ENCODE results near the gene DIPK1B.
"Not testable (repeated sequence)": the region's sequence is repeated elsewhere in the genome, so short reads cannot be mapped to it uniquely, and the experiment has no call there.

Gene DIPK1B

DNA sequence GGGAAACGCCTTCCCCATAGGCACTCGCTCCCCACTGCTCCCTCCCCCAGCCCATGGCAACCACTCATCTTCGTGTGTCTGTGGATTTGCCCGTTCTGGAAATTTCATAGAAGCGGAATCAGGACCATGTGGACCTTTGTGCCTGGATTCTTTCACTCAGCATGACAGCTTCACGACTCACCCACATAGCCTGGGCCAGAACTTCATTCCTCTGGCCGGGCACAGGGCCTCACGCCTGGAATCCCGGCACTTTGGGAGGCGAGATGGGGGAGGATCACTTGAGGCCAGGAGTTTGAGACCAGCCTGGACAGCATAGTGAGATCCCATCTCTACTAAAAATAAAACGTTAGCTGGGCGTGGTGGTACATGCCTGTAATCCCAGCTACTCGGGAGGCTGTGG lies 12.1 kb upstream of the DIPK1B start:
- DNase-seq, result no peak

DNA sequence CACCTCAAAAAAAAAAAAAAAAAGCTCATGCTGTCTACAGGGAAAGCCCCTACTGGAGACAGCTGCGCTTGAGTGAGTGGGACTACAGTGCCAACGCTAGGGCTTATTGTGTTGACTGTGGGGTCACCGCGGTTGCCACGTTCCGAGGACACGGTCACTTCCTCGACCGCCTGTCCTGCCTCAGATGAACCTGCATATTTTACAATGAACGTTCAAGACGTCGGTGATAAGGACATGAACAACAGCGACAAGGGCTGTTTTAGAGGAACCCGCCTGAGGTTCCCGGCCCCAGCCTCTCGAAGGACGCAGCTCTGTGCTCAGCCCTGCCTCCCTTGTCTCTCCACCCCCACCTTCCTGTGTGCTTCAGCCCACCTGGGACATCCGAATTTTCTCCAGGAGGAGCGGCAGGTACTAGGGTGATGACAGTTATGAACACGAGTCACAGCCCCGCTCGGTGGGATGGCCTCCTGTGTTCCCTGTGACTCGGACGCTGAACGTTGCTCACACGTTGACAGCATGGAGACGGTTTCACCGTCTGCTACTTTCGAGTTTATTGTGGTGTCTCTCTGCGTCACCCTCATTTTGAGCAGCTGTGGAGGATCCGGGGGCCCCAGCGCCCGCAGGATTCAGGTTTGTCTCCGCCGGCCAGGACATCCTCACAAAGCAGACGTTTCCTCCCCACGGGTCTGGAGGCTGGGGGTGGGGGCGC lies 11.3 kb upstream of the DIPK1B start:
- no peak for DNase-seq

DNA sequence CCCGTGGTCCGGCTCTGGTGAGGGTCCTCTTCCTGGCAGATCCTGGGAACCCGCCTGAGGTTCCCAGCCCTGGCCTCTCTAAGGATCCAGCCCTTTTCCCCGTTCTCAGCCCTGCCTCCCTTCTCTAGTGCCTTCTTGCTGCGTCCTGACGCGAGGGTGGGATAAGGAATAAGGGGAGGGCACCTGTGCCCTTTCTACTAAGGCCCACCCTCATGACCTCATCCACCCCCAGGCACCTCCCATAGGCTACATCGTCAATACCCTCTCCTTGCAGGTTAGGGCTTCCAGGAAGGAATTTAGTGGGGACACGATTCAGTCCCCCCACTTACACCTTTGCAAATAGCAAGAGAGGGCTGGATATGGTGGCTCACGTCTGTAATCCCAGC lies 10.7 kb upstream of the DIPK1B start:
- DNase-seq, result no peak

DNA sequence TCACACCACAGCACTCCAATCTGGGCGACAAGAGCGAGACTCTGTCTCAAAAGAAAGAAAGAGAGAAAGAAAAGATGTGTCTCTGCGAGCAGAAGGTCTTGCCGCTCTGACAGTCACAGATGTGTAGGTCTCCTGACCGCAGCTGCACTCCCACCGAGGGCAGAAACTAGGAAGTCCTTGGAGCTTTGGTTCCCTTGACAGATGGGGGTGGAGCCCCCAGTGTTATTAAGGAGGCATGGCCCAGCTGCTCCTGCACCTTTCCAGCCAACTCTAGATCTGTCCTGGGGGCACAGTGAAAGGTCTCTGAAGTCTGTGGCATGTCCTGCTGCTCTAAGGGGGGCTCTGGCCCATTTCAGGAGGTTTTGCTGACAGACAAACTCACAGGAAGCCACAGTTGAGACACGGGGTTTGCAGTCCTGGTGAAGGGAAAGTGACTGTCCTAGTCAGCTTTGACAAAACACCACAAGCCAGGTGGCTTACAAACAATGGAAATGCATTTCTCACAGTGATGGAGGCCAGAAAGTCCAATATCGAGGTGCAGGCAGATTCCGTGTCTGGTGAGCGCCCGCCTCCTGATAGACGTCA lies 9.0 kb upstream of the DIPK1B start:
- DNase-seq, result no peak

DNA sequence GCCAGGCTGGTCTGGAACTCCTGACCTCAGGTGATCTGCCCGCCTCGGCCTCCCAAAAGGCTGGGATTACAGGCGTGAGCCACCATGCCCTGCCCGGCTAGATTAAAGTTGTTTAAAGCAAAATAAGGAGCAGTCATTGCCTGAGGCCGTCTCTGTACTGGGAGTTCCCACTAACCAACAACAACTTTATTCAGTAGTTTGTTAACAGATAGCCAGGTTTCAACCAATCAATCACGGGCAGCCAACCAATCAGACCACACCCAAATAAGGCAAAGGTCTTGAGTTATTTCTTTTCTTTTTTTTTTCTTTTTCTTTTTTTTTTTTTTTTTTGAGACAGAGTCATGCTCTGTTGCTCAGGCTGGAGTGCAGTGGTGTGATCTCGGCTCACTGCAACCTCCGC lies 7.6 kb upstream of the DIPK1B start:
- not testable (repeated sequence) for DNase-seq

DNA sequence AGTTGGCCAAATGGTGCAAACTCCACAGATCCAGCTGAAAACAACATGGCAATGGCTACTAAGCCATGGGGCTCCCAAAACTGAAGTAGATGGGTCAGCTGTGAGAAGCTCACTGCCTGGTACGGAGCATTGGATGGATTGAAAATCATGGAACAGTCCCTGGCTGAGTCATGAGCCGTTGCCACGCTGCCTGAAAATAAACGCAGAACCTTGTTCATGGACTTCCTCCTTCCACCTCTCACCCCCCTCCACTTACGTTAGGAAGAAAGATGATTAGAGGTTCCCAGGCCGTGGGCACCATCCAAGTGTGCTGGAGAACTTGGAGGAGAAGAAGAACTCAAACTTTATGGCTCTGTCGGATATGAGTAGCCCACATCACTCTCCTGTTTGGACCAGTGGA lies 6.8 kb upstream of the DIPK1B start:
- no peak for DNase-seq

DNA sequence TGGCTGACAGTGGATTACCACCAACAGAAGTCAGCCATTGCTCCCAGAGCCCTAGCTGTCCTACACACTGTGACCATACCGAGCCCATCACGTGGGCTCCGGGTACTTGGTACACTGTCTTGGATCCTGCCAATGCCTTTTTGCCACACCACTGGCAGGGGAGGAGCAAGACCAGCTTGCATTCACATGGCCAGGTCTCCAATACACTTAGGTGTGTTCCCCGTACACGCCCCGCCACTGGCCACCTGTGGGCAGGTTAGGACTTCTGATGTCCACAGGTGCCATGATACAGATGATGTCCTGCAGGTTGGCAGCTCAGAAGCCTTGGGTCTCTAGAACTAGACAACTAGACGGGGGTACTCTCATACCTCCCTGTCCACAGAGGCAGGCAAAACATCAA lies 5.4 kb upstream of the DIPK1B start:
- DNase-seq, result no peak

DNA sequence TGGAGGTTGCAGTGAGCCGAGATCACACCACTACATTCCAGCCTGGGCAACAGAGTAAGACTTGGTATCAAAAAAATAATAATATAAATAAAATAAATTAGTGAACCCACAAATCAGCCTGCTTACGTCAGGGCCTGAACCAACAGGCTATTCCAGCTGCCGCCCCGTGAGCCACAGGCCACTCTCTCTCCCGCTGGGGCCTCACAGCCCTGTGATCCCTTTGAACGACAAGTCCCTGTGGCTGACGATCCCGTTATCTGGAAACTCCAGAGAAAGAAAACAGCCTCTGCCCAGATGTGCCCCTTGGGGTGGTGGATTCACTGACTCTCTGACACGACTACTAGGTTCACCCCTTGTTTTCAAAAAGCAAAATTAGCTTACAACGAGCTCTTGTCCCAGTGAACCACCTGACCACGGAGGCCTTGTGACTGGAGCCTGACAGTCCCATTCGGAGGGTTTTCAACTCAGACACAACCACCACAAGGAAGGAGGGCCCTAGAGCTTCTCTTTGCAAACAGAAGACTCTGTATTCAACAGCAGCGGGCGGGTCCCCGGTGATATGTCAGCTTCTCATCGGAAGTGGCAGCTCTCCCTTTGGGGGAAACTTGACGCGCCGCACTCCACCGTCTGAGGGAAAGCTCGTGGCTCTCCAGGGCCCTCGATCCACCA lies 4.4 kb upstream of the DIPK1B start:
- DNase-seq, result no peak

DNA sequence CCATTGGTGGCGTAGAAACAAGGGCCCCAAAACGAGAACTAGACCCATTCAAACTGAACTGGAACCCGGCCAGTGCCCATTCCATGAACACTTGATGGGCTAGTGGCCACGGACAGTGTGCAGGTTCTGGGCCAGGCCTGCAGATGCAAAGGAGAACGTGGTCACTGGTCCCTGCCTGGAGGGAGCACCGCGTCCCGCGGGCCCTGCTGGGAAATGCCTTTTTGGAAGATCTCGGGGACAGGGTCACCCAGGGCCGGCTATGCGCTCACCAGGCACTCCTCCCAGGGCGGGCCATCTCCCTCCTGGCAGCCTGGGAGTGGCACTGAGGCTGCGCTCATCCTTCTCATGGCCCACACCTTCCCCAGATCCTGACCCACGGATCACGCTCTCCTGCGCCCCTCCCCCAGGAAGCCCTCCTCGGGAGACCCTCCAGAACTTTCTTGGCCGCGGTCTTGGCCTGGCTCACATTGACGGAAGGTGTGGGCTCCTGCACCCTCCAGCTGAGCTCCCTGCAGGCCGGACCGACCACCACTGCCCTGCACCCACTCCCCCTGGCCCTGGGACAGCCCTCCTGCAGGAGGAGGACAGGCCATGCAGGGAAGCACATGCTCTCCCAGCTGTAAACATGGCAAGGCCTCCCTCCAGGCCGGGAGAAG lies 2.8 kb upstream of the DIPK1B start:
- DNase-seq, result no peak

DNA sequence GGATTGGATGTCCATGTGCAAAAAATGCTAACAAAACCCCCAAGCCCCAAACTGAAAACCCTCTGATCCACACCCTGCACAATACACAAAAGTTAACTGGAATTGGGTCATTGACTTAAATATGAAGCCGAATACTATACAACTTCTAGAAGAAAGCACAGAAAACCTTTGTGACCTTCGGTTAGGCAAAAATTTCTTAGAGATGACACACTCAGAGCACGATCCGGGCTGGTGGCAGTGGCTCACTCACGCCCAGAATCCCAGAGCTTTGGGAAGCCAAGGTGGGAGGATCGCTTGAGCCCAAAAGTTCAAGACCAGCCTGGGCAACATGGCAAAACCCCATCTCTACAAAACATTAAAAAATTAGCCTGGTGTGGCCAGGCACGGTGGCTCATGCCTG lies 1.8 kb upstream of the DIPK1B start:
- no peak for DNase-seq

DNA sequence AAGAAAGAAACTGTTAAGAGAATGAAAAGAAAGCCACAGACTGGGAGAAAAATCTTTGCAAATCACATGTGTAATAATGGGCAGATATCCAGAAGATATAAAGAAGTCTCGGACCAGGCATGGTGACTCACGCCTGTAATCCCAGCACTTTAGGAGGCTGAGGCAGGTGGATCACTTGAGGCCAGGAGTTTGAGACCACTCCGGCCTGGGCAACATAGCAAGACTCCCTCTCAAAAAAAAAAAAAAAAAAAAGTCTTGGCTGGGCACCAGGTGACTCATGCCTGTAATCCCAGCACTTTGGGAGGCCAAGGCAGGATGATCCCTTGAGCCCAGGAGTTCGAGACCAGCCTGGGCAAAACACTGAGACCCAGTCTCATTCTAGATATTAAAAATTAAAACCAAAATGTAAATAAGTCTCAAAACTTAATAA lies 1.1 kb upstream of the DIPK1B start:
- DNase-seq, result not testable (repeated sequence)

DNA sequence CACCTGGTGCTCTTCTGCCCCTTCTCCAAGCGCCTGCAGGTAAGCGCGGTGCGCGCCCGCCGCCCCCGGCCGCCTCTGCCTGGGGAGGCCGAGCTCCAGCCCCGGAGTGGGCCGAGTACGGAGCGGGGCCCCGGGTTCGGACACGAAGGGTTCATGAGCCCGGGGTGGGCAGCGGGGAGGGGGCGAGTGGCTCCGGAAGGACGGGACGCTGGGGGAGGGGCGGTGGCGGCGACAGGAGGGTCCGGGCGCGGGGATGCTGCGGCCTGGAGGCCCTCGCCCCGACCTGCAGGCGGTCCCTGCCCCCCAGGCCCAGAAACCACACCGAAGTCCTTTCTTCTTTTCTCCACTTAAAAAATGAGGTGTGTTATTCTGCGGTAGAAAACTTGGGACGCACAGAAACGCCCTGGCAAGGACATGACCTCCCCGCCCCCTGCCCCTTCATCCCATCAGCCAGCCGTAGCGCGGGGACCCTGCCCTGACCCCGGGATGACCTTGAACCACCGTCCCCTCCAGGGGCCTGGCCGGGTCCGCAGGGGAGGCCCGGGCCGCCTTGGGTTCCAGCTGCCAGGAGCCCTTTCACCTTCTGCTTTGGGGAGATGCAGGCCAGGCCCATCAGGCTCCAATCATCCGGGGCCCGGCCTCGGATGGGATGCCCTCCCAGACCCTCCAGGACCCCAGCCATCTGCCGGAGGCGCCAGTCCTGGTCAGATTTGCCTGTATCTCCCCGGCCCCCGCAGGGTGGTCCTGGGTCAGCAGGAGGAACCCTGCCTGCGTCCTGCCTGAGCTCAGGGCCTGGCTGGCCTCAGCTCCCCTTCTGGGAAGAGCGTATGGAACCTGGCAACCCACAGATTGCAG lies 545 bp downstream of the DIPK1B start:
- no peak for DNase-seq

DNA sequence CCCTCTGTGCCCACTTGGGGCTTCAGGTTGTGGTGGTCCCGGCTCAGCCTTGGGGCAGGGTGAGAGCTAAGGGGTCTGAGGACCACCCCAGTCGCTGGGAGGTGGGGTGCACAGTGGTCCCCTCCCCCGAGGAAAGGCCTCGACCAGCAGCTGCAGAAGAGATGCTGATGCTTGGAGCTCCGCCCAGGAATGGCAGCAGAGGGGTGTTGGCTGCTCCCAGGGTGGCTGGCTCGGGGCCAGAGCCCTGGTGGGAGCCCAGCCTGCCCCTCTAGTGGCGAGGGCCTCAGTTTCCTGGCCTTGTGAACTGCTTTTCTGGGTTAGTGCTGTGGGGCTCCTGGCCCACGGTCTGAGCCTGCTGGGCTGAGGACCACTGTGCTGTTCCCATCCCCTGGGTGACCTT lies 1.2 kb downstream of the DIPK1B start:
- no peak for DNase-seq

DNA sequence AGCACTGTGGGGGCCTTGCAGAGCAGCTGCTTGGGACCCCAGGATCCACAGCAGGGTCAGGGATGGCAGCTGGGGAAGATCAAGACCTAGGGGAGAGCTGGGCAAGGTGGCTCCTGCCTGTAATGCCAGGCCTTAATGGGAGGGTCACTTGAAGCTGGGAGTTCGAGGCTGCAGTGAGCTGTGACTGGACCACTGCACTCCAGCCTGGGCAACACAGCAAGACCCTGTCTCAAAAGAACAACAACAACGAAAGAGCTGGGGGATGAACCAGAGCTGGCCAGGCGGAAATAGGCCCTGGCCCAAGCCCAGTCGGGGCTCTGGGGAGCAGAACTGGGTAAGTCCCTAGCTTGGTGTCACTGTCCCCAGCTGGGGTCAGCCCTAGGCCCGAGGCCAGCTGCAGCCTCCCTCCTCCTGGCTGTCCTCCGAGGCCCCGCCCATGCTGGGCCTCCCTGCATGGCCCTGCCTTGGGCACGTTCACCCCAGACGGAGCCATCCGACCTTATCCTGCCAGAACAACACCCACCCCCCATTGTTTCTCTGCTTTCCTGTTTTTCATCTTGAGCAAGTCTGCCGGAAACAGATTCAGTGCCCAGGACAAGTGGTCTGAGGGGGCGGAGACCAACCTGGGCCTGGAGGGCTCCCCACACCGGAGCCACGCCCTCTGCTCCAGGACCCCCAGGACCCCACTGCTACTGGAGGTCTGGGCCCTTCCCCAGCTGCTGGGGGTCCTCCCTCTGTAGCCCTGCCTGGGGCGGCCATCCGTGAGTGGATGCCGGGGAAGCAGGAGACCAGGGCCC lies 1.9 kb downstream of the DIPK1B start:
- no peak for DNase-seq

DNA sequence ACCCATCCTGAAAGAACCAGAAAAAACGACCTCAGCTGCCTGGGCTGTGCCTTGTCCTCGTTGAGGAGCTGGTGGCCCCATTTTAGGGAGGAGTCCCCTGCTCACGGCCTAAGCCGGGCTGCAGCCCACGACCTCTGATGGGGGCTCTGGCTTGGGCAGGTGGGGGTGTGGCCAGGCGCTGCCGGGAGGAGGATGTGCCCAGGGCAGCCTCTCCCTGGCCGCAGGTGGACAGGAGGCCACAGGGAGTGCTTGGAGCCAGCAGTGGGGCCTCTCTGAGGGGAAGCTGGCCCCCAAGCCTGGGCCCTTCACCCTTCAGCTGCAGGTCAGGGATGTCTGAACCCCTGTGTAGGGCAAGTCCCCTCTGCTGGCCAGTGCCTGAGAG lies 2.5 kb downstream of the DIPK1B start:
- no peak for DNase-seq

DNA sequence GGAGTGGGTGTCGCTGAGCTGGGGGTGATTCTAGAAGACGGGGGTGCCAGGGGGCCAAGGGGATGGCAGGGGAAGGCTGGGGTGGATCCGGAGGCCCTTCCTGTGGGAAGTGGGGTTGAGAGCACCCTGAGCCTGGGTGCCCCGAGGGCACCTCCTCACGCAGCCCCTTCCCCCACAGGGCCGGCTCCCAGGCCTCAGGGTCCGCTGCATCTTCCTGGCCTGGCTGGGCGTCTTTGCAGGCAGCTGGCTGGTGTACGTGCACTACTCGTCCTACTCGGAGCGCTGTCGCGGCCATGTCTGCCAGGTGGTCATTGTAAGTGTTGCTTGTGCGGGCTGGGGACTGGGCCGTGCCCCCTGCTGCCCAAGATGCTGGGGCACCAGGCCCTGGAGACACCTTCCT lies 5.0 kb downstream of the DIPK1B start:
- no peak for DNase-seq

DNA sequence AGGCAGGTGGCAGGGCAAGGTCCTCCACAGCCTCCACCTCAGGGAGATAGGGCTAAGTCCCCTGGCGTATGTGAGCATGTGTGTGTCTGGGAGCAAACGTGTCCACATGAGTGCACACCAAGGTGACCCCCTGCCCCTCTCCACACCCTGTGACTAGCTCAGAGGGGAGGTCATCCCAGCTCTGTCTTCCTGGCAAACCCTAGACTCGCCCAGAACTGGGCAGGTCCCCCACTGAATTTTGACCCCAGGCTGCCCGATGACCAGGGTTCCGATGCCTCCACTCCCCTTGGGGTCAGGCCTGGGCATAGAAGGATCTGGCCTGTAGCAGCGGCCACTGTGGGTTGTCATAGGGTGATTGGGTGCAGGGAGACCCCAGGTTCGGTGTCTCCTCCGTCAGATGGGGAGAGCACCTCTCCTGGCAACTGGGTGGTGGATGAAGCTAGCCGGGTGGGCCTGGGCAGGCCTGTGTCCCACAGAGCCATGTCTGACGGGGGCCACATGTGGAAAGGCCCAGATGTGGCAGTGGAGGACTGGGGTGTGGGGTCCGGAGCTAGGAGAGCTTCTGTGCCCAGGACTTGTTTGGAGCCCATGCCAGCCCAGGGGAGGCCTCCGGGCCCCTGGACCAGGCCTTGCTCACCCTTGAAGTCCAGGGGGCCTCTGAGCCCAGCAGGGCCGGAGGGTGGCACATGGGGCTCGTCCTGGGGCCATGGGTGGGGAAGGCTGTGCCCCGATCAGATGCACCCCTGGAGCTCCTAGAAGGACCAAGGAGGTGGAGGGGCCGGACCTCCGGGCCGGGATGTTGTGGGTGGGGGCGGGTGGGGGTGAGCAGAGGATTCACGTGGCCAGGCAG lies 6.2 kb downstream of the DIPK1B start:
- DNase-seq, result no peak

DNA sequence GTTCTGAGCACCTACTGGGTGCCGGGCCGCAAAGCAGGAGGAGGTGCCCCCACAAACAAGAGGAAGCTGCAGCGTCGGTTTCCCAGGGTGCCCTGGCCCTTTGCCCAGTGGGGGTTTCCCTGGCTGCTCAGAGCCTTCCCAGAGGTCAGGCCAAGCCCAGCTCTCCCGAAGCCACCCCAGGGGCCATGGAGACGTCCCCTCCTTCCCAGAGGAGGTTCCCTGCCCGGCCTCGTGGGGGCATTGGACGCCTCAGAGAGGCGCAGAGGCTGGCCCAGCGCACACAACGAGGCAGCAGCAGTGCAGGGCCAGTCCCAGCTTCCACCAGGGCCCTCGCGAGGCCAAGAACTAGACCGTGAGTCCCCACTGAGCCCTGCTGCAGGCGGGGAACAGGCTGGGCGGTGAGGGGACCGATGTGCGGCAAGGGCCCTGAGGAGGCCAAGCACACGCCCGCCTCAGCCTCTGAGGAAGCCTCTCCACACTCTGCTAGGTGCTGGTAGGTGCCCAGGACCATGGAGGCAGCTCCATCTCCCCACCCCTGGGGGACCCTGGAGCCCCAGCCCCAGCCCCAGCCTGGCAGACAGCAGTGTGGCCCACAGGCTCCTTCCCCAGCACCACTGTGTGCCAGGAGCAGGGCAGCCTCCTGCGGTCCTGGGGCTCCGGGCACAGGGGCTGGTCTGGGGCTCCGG lies 7.0 kb downstream of the DIPK1B start:
- no peak for DNase-seq

DNA sequence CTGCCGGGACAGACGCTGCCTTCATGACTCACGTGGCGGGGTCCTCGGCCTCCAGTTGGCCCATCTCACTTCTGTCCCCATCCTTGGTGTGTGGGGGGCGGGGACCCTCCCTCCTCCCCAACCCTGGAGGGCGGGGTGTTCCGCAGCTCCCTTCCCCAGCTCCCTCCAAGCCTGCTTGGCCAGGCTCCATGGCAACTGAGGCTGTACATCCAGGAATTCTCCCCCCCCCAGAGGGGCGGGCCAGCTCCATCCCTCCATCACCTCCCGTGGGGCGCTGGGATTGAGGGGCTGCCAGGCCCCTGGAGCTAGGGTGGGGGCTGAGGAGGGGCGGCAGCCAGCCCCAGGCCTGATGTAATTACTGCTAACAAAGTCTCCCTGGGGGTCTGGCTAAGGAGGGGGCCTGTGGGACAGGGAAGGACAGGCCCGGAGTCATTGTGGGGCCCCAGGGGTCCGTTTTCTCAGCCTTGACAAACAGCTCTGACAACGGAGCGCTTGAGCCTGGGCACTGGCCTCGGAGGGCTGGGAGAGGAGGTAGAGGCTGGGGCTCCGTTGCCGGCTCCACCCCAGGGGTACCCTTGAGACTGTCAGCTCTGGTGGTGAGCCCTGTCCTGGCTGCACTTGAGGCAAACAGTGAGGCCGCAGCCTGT lies 8.0 kb downstream of the DIPK1B start:
- DNase-seq, result no peak

DNA sequence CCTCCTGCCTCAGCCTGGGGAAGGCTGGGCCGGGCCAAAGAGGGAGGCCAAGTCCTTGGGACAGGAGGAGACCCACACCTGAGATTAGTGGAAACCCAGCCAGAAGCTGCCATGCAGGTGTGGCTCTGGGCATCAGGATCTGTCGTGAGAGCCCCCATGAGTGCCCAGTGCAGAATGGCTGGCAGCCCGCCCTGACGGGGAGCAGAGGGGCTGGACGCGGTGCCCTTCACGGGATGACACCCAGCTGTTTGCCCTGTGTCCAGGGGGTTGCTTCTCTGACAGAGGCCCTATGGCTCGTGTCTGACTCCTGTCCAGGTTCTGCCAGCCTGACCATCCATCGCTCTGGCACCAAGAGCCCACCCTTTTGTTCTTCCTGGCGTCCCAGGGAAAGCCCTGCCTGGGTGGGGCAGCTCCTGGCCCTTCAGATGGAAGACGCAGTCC lies 8.5 kb downstream of the DIPK1B start:
- DNase-seq, result no peak
